ENCODE data around the gene CWC25.

CWC25 gene

GRCh38 chr17:38783227-38783626, 41.9 kb downstream of the CWC25 start:
- no peak for DNase-seq (ENCODE audit: low read depth)

- DNase-seq (ENCODE audit: low read depth), result no peak
Measured at GRCh38 chr17:38779965-38780752, 45.0 kb downstream of the CWC25 start.

GRCh38 chr17:38777641-38778250, 47.4 kb downstream of the CWC25 start:
- DNase-seq (ENCODE audit: low read depth), result no peak

GRCh38 chr17:38773258-38773657, 51.9 kb downstream of the CWC25 start:
- no peak for DNase-seq (ENCODE audit: low read depth)

GRCh38 chr17:38768417-38768816, 56.7 kb downstream of the CWC25 start:
- no peak for DNase-seq (ENCODE audit: low read depth)

GRCh38 chr17:38766341-38766740, 58.8 kb downstream of the CWC25 start:
- DNase-seq (ENCODE audit: low read depth), result no peak

- no peak for DNase-seq (ENCODE audit: low read depth)
Measured at GRCh38 chr17:38762231-38762630, 62.9 kb downstream of the CWC25 start.

GRCh38 chr17:38761612-38762011, 63.5 kb downstream of the CWC25 start:
- DNase-seq (ENCODE audit: low read depth), result no peak

- no peak for DNase-seq (ENCODE audit: low read depth)
Measured at GRCh38 chr17:38753071-38753506, 72.0 kb downstream of the CWC25 start.

GRCh38 chr17:38752308-38753070, 72.6 kb downstream of the CWC25 start, which contains the start of gene PSMB3:
PSMB3 (plus strand) TSS chr17:38752741; CDS start chr17:38752827, 86 bp downstream.
- DNase-seq (ENCODE audit: low read depth), result peak; percentile 100

GRCh38 chr17:38751808-38752307, 73.3 kb downstream of the CWC25 start:
- no peak for DNase-seq (ENCODE audit: low read depth)

GRCh38 chr17:38751144-38751807, 73.8 kb downstream of the CWC25 start:
- no peak for DNase-seq (ENCODE audit: low read depth)

Data from GM04504 (cell line).